Neuron (in vitro differentiated cells): ENCODE data around the gene NPL.

Source experiments
- H2AFZ ChIP-seq: one replicate; pipeline ENCODE4 v1.6.1; 2013; ENCODE audit warnings: low read depth, mild to moderate bottlenecking, inconsistent platforms, low read length, moderate library complexity
- H3K27me3 ChIP-seq: one replicate; pipeline ENCODE4 v1.6.1; 2013; ENCODE audit warnings: low read length; ENCODE audit not compliant: insufficient read depth
- H3K36me3 ChIP-seq: one replicate; pipeline ENCODE4 v1.6.1; 2013; ENCODE audit warnings: low read length; ENCODE audit not compliant: insufficient read depth
- H3K4me1 ChIP-seq: one replicate; pipeline ENCODE4 v1.6.1; 2013; ENCODE audit warnings: low read length; ENCODE audit not compliant: insufficient read depth
- H3K4me3 ChIP-seq: 2 replicates; pipeline ENCODE4 v1.5.1; 2013; ENCODE audit warnings: mild to moderate bottlenecking, low read length, moderate library complexity
- H3K9me3 ChIP-seq: one replicate; pipeline ENCODE4 v1.6.1; 2013; ENCODE audit warnings: low read length

The NPL gene

GRCh38 chr1:182765391-182765790, 24.2 kb upstream of the NPL start:
- H3K4me3 ChIP-seq: no peak overlapping the region
- H2AFZ ChIP-seq: no peak overlapping the region
- H3K4me1 ChIP-seq: no peaks in the 10 kb centered on the region
- H3K36me3 ChIP-seq: no peaks in the 10 kb centered on the region
- H3K27me3 ChIP-seq: no peaks in the 10 kb centered on the region
- H3K9me3 ChIP-seq: peaks cover 6% of the 10 kb centered on the region

- H3K27me3 ChIP-seq: no peaks in the 10 kb centered on the region
- no peak overlapping the region for H3K4me3 ChIP-seq
- H3K36me3 ChIP-seq: no peaks in the 10 kb centered on the region
- H2AFZ ChIP-seq: no peak overlapping the region
- H3K4me1 ChIP-seq: no peaks in the 10 kb centered on the region
- H3K9me3 ChIP-seq: peaks cover 6% of the 10 kb centered on the region
These were observed 23.5 kb upstream of the NPL start for GRCh38 chr1:182766050-182766449.

GRCh38 chr1:182766881-182767645, 22.5 kb upstream of the NPL start:
- Histone ChIP-seq H3K9me3 (peaks cover under 1% of the 10 kb centered on the region), H2AFZ (no peak overlapping the region), H3K4me3 (no peak overlapping the region), H3K27me3 (no peaks in the 10 kb centered on the region), H3K36me3 (no peaks in the 10 kb centered on the region), H3K4me1 (no peaks in the 10 kb centered on the region)

- Histone ChIP-seq H3K27me3 (no peaks in the 10 kb centered on the region), H3K9me3 (no peaks in the 10 kb centered on the region), H3K4me1 (no peaks in the 10 kb centered on the region), H3K4me3 (no peak overlapping the region), H2AFZ (no peak overlapping the region), H3K36me3 (no peaks in the 10 kb centered on the region)
These were observed 20.6 kb upstream of the NPL start for GRCh38 chr1:182768963-182769362.

GRCh38 chr1:182770232-182770631, 19.3 kb upstream of the NPL start:
- no peaks in the 10 kb centered on the region for H3K27me3 ChIP-seq
- H3K4me3 ChIP-seq: no peak overlapping the region
- no peaks in the 10 kb centered on the region for H3K4me1 ChIP-seq
- H3K36me3 ChIP-seq: no peaks in the 10 kb centered on the region
- no peaks in the 10 kb centered on the region for H3K9me3 ChIP-seq
- H2AFZ ChIP-seq: no peak overlapping the region

GRCh38 chr1:182771187-182771984, 18.2 kb upstream of the NPL start:
- no peaks in the 10 kb centered on the region for H3K36me3 ChIP-seq
- no peaks in the 10 kb centered on the region for H3K27me3 ChIP-seq
- no peaks in the 10 kb centered on the region for H3K9me3 ChIP-seq
- no peak overlapping the region for H2AFZ ChIP-seq
- H3K4me1 ChIP-seq: no peaks in the 10 kb centered on the region
- H3K4me3 ChIP-seq: no peak overlapping the region

- no peaks in the 10 kb centered on the region for H3K27me3 ChIP-seq
These were observed 12.2 kb upstream of the NPL start for GRCh38 chr1:182777386-182777785.

GRCh38 chr1:182778862-182779261, 10.7 kb upstream of the NPL start:
- Histone ChIP-seq H3K4me1 (no peaks in the 10 kb centered on the region), H3K4me3 (no peak overlapping the region), H2AFZ (no peak overlapping the region), H3K27me3 (no peaks in the 10 kb centered on the region), H3K9me3 (no peaks in the 10 kb centered on the region), H3K36me3 (no peaks in the 10 kb centered on the region)

More at GRCh38 chr1:182777386-182777785, 12.2 kb upstream of the NPL start:
- Histone ChIP-seq H3K36me3 (no peaks in the 10 kb centered on the region), H3K4me1 (no peaks in the 10 kb centered on the region), H2AFZ (no peak overlapping the region), H3K9me3 (no peaks in the 10 kb centered on the region), H3K4me3 (no peak overlapping the region)

- H3K4me3 ChIP-seq: no peak overlapping the region
- H3K9me3 ChIP-seq: no peaks in the 10 kb centered on the region
- no peaks in the 10 kb centered on the region for H3K36me3 ChIP-seq
- no peak overlapping the region for H2AFZ ChIP-seq
- no peaks in the 10 kb centered on the region for H3K27me3 ChIP-seq
- H3K4me1 ChIP-seq: no peaks in the 10 kb centered on the region
These were observed 10.0 kb upstream of the NPL start for GRCh38 chr1:182779530-182779929.

GRCh38 chr1:182781841-182782586, 7.6 kb upstream of the NPL start:
- H3K4me1 ChIP-seq: peaks cover 4% of the 10 kb centered on the region
- no peaks in the 10 kb centered on the region for H3K36me3 ChIP-seq
- H3K9me3 ChIP-seq: no peaks in the 10 kb centered on the region
- H2AFZ ChIP-seq: no peak overlapping the region
- H3K4me3 ChIP-seq: no peak overlapping the region
- no peaks in the 10 kb centered on the region for H3K27me3 ChIP-seq

- no peak overlapping the region for H3K4me3 ChIP-seq
- peaks cover 5% of the 10 kb centered on the region for H3K4me1 ChIP-seq
- H3K9me3 ChIP-seq: no peaks in the 10 kb centered on the region
These were observed 7.0 kb upstream of the NPL start for GRCh38 chr1:182782587-182782913.

GRCh38 chr1:182783068-182783467, 6.5 kb upstream of the NPL start:
- Histone ChIP-seq H2AFZ (no peak overlapping the region), H3K4me3 (no peak overlapping the region), H3K27me3 (peaks cover 3% of the 10 kb centered on the region), H3K9me3 (no peaks in the 10 kb centered on the region), H3K36me3 (no peaks in the 10 kb centered on the region), H3K4me1 (peaks cover 10% of the 10 kb centered on the region)

More at GRCh38 chr1:182782587-182782913, 7.0 kb upstream of the NPL start:
- Histone ChIP-seq H3K27me3 (no peaks in the 10 kb centered on the region), H3K36me3 (no peaks in the 10 kb centered on the region), H2AFZ (no peak overlapping the region)

GRCh38 chr1:182784556-182785171, 4.9 kb upstream of the NPL start:
- no peak overlapping the region for H3K4me3 ChIP-seq
- H2AFZ ChIP-seq: no peak overlapping the region
- H3K36me3 ChIP-seq: no peaks in the 10 kb centered on the region
- peaks cover 17% of the 10 kb centered on the region for H3K27me3 ChIP-seq
- H3K9me3 ChIP-seq: no peaks in the 10 kb centered on the region
- peaks cover 14% of the 10 kb centered on the region for H3K4me1 ChIP-seq
